H9 (cell line): Measurements from ENCODE around the gene KLRC3. TPM values are rescaled to one million over a fixed set of nuclear protein-coding genes. Genes with fewer than 3 reads are reported as not detected.

Experiments
- DNase-seq: peaks from one replicate; pipeline ENCODE4 v3.0.0-alpha.2; 2017
- H2AFZ ChIP-seq: one replicate; pipeline ENCODE4 v1.6.1; 2013; ENCODE audit warnings: mild to moderate bottlenecking, low read length, control low read depth, moderate library complexity
- H2AK5ac ChIP-seq: 2 replicates; pipeline ENCODE4 v1.6.1; 2013; ENCODE audit warnings: low read length, control low read depth, mixed read lengths; ENCODE audit not compliant: insufficient read length
- H2BK120ac ChIP-seq: one replicate; pipeline ENCODE4 v1.6.1; 2013; ENCODE audit warnings: low read depth, mild to moderate bottlenecking, low read length, control low read depth, inconsistent platforms; ENCODE audit not compliant: poor library complexity, severe bottlenecking
- H2BK12ac ChIP-seq: 2 replicates; pipeline ENCODE4 v1.6.1; 2013; ENCODE audit warnings: low read length, control low read depth, mixed read lengths, low read depth; ENCODE audit not compliant: insufficient read length
- H2BK15ac ChIP-seq: 2 replicates; pipeline ENCODE4 v1.6.1; 2013; ENCODE audit warnings: low read depth, low read length, control low read depth
- H2BK20ac ChIP-seq: one replicate; pipeline ENCODE4 v1.6.1; 2013; ENCODE audit warnings: low read depth, mild to moderate bottlenecking, low read length, control low read depth, inconsistent platforms; ENCODE audit not compliant: poor library complexity, severe bottlenecking
- H2BK5ac ChIP-seq: 2 replicates; pipeline ENCODE4 v1.6.1; 2013; ENCODE audit warnings: low read length, control low read depth, mixed read lengths; ENCODE audit not compliant: insufficient read length
- H3K14ac ChIP-seq: 2 replicates; pipeline ENCODE4 v1.6.1; 2013; ENCODE audit warnings: low read length, control low read depth; ENCODE audit not compliant: insufficient read depth
- H3K18ac ChIP-seq: 2 replicates; pipeline ENCODE4 v1.6.1; 2013; ENCODE audit warnings: low read depth, mild to moderate bottlenecking, mixed read lengths, low read length, control low read depth; ENCODE audit not compliant: insufficient read length
- H3K23ac ChIP-seq: 2 replicates; pipeline ENCODE4 v1.6.1; 2013; ENCODE audit warnings: low read length, control low read depth, mixed read lengths, low read depth; ENCODE audit not compliant: insufficient read length
- H3K23me2 ChIP-seq: 2 replicates; pipeline ENCODE4 v1.6.1; 2013; ENCODE audit warnings: low read depth, mild to moderate bottlenecking, mixed read lengths, low read length, control low read depth; ENCODE audit not compliant: insufficient read length, poor library complexity, severe bottlenecking
- H3K27ac ChIP-seq: 2 replicates; pipeline ENCODE4 v1.5.1; 2013; ENCODE audit warnings: low read length, control low read depth, mixed read lengths, low read depth; ENCODE audit not compliant: insufficient read length
- H3K27me3 ChIP-seq: 2 replicates; pipeline ENCODE4 v1.6.1; 2013; ENCODE audit warnings: low read length, control low read depth, inconsistent platforms; ENCODE audit not compliant: insufficient read depth
- H3K4ac ChIP-seq: 2 replicates; pipeline ENCODE4 v1.6.1; 2013; ENCODE audit warnings: low read depth, mild to moderate bottlenecking, control low read depth, inconsistent platforms, low read length, moderate library complexity
- H3K4me1 ChIP-seq: 2 replicates; pipeline ENCODE4 v1.6.1; 2013; ENCODE audit warnings: low read length, control low read depth, inconsistent platforms; ENCODE audit not compliant: insufficient read depth
- H3K4me2 ChIP-seq: 2 replicates; pipeline ENCODE4 v1.6.1; 2013; ENCODE audit warnings: low read length, control low read depth, mixed read lengths; ENCODE audit not compliant: insufficient read length, insufficient read depth
- H3K56ac ChIP-seq: 2 replicates; pipeline ENCODE4 v1.6.1; 2013; ENCODE audit warnings: low read depth, mild to moderate bottlenecking, mixed read lengths, low read length, control low read depth; ENCODE audit not compliant: insufficient read length
- H3K79me1 ChIP-seq: 2 replicates; pipeline ENCODE4 v1.6.1; 2013; ENCODE audit warnings: low read depth, mild to moderate bottlenecking, moderate library complexity, low read length, control low read depth, inconsistent platforms; ENCODE audit not compliant: insufficient read depth, poor library complexity, severe bottlenecking
- H3K79me2 ChIP-seq: 2 replicates; pipeline ENCODE4 v1.6.1; 2013; ENCODE audit warnings: low read length, control low read depth, inconsistent platforms; ENCODE audit not compliant: insufficient read depth
- H3K9ac ChIP-seq: 2 replicates; pipeline ENCODE4 v1.6.1; 2013; ENCODE audit warnings: low read length, control low read depth, mixed read lengths; ENCODE audit not compliant: insufficient read length; ENCODE audit errors: extremely low read depth
- H3K9me3 ChIP-seq: one replicate; pipeline ENCODE4 v1.6.1; 2013; ENCODE audit warnings: low read depth, low read length, inconsistent platforms; ENCODE audit not compliant: control insufficient read depth
- H3T11ph ChIP-seq: one replicate; pipeline ENCODE4 v1.6.1; 2013; ENCODE audit warnings: mild to moderate bottlenecking, low read length, control low read depth, inconsistent platforms
- H4K20me1 ChIP-seq: one replicate; pipeline ENCODE4 v1.6.1; 2013; ENCODE audit not compliant: control insufficient read depth, insufficient read length, insufficient read depth
- H4K5ac ChIP-seq: 2 replicates; pipeline ENCODE4 v1.6.1; 2013; ENCODE audit warnings: low read depth, mild to moderate bottlenecking, mixed read lengths, low read length, control low read depth; ENCODE audit not compliant: insufficient read length
- H4K8ac ChIP-seq: replicated peaks from 2 replicates; pipeline ENCODE4 v1.6.1; 2013; ENCODE audit warnings: low read length, control low read depth, mixed read lengths, low read depth; ENCODE audit not compliant: insufficient read length
- H4K91ac ChIP-seq: 2 replicates; pipeline ENCODE4 v1.6.1; 2013; ENCODE audit warnings: low read depth, mild to moderate bottlenecking, moderate library complexity, mixed read lengths, low read length, control low read depth; ENCODE audit not compliant: insufficient read length
- H3K27ac Mint-ChIP-seq, 3 experiments: 2 replicates in 2 of 3; 3 replicates in 1 of 3; pipeline ENCODE4 v1.8.0; 2020 to 2021; ENCODE audit warnings: mixed read lengths in 3 of 3, mild to moderate bottlenecking in 1 of 3, moderate library complexity in 1 of 3
- H3K27me3 Mint-ChIP-seq: 2 replicates; pipeline ENCODE4 v1.8.0; 2021; ENCODE audit warnings: low read depth, mild to moderate bottlenecking, moderate library complexity, mixed read lengths
- H3K36me3 Mint-ChIP-seq, 3 experiments: 2 replicates in 2 of 3; 3 replicates in 1 of 3; pipeline ENCODE4 v1.8.0; 2020 to 2021; ENCODE audit warnings: low read depth in 3 of 3, mixed read lengths in 3 of 3; ENCODE audit not compliant: insufficient read depth in 1 of 3
- H3K4me1 Mint-ChIP-seq, 2 experiments: 2 replicates each; pipeline ENCODE4 v1.8.0; 2020; ENCODE audit warnings: mixed read lengths in 2 of 2
- H3K4me3 Mint-ChIP-seq, 2 experiments: 2 replicates in 1 of 2; 3 replicates in 1 of 2; pipeline ENCODE4 v1.8.0; 2020 to 2021; ENCODE audit warnings: mild to moderate bottlenecking in 2 of 2, mixed read lengths in 2 of 2, moderate library complexity in 1 of 2
- H3K9me3 Mint-ChIP-seq, 2 experiments: 2 replicates in 1 of 2; 3 replicates in 1 of 2; pipeline ENCODE4 v1.8.0; 2020; ENCODE audit warnings: mild to moderate bottlenecking in 2 of 2, mixed read lengths in 2 of 2, moderate library complexity in 1 of 2
- CTCF ChIP-seq: fragments of 200-600 bp; sonication (generic); conservative IDR thresholded peaks from 3 replicates; pipeline ENCODE4 v1.8.0; 2021; ENCODE audit warnings: antibody characterized with exemption, mild to moderate bottlenecking
- WGBS: extraction: QIAGEN DNeasy Blood & Tissue Kit; methylation state at CpG from one replicate; pipeline ENCODE4 v1.1.7; 2013; ENCODE audit warnings: missing lambda C conversion rate, low lambda C conversion rate, mixed read lengths; ENCODE audit not compliant: insufficient read length; ENCODE audit errors: extremely low coverage; 5-methylcytosine and 5-hydroxymethylcytosine counted together
- total RNA-seq: library from RNA; stranded (reverse); gene quantifications from 2 replicates; pipeline ENCODE4 v1.2.1, GENCODE V29; 2021

The KLRC3 gene
- total RNA-seq, 1 experiment from 2014 or later, result not detected

GRCh38 chr12:10386857-10387256 lies 33.5 kb downstream of the KLRC3 start:
- H2BK15ac ChIP-seq, result no peak overlapping the region
- Mint-ChIP-seq H3K36me3 (no peaks in the 10 kb centered on the region), H3K4me1 (no peaks in the 10 kb centered on the region), H3K27ac (no peak overlapping the region), H3K4me3 (no peak overlapping the region), H3K27me3 (no peaks in the 10 kb centered on the region), H3K9me3 (peaks cover 1 to 4% of the 10 kb centered on the region in 2 experiments; a peak in 2 of 5 replicates)
- no peak overlapping the region for H3K18ac ChIP-seq
- no peak overlapping the region for H3K27ac ChIP-seq
- DNase-seq, result no peak
- H3K56ac ChIP-seq, result no peak overlapping the region
- no peak overlapping the region for H2BK12ac ChIP-seq
- no peak overlapping the region for H3K23ac ChIP-seq
- H3K4me1 ChIP-seq, result no peaks in the 10 kb centered on the region
- no peak overlapping the region for H2BK120ac ChIP-seq
- H3K9me3 ChIP-seq, result no peaks in the 10 kb centered on the region
- no peak overlapping the region for H3K4me2 ChIP-seq
- no peaks in the 10 kb centered on the region for H3K23me2 ChIP-seq
- no peak overlapping the region for H3K4ac ChIP-seq
- no peak overlapping the region for H3T11ph ChIP-seq
- no peaks in the 10 kb centered on the region for H3K79me2 ChIP-seq
- H3K14ac ChIP-seq, result no peak overlapping the region
- TF ChIP-seq CTCF, result no peak
- no peak overlapping the region for H4K5ac ChIP-seq
- H3K27me3 ChIP-seq, result no peaks in the 10 kb centered on the region
- no peaks in the 10 kb centered on the region for H4K20me1 ChIP-seq
- no peak overlapping the region for H2AK5ac ChIP-seq
- H3K9ac ChIP-seq, result no peak overlapping the region
- H2AFZ ChIP-seq, result no peak overlapping the region
- no peak overlapping the region for H2BK5ac ChIP-seq
- H3K79me1 ChIP-seq, result no peaks in the 10 kb centered on the region
- H2BK20ac ChIP-seq, result no peak overlapping the region
- no peak overlapping the region for H4K8ac ChIP-seq
- H4K91ac ChIP-seq, result no peak overlapping the region
- no CpG with 5 or more reads among the region's 1 CpG for WGBS
